Measurements from ENCODE around the gene RASSF5.

RASSF5 gene

GRCh38 chr1:206469933-206470691 is 37.2 kb upstream of the RASSF5 start, which contains the start of gene IKBKE:
IKBKE (plus strand) TSS chr1:206470476; CDS start chr1:206473228, 2,752 bp downstream.
- H3K4me3 Mint-ChIP-seq, result peak within 1 kb of the TSS; percentile 88 to 96
- H3K36me3 Mint-ChIP-seq, result peaks cover 23 to 33% of the 10 kb centered on the region in 2 donors
- peak; percentile 52 for DNase-seq
- H3K4me1 Mint-ChIP-seq, result peaks cover 65 to 88% of the 10 kb centered on the region in 2 donors
- no peaks in the 10 kb centered on the region for H3K27me3 Mint-ChIP-seq
- ATAC-seq (replicated peaks), result peak; percentile 69 to 70
- peak within 1 kb of the TSS; percentile 97 for H3K27ac Mint-ChIP-seq
- no peaks in the 10 kb centered on the region for H3K9me3 Mint-ChIP-seq

- Mint-ChIP-seq H3K27me3 (no peaks in the 10 kb centered on the region), H3K4me1 (peaks cover 69 to 86% of the 10 kb centered on the region in 2 donors), H3K4me3 (peak overlapping the region; percentile 88 to 96), H3K36me3 (peaks cover 30 to 40% of the 10 kb centered on the region in 2 donors), H3K27ac (peak overlapping the region; percentile 97), H3K9me3 (no peaks in the 10 kb centered on the region)
- peak; percentile 60 to 69 for ATAC-seq (replicated peaks)
- DNase-seq, result peak; percentile 53
These were observed 36.5 kb upstream of the RASSF5 start for GRCh38 chr1:206470692-206471414.

- Mint-ChIP-seq H3K36me3 (peaks cover 35 to 42% of the 10 kb centered on the region in 2 donors), H3K27ac (peak overlapping the region; percentile 97), H3K4me1 (peaks cover 67 to 80% of the 10 kb centered on the region in 2 donors), H3K27me3 (no peaks in the 10 kb centered on the region), H3K4me3 (peak overlapping the region; percentile 88 to 96), H3K9me3 (no peaks in the 10 kb centered on the region)
- peak; percentile 52 for DNase-seq
- ATAC-seq (replicated peaks), result peak; percentile 54 to 58
These were observed 35.9 kb upstream of the RASSF5 start for GRCh38 chr1:206471415-206471801.

GRCh38 chr1:206472024-206472423 is 35.3 kb upstream of the RASSF5 start:
- ATAC-seq (replicated peaks) (no peak), DNase-seq (no peak)
- Mint-ChIP-seq H3K27me3 (no peaks in the 10 kb centered on the region), H3K9me3 (no peaks in the 10 kb centered on the region), H3K4me3 (peak overlapping the region; percentile 88 to 96), H3K36me3 (peaks cover 40 to 48% of the 10 kb centered on the region in 2 donors), H3K27ac (peak overlapping the region; percentile 97), H3K4me1 (peaks cover 61 to 74% of the 10 kb centered on the region in 2 donors)

- Mint-ChIP-seq H3K4me3 (peak overlapping the region; percentile 57 to 88), H3K27me3 (no peaks in the 10 kb centered on the region), H3K27ac (peak overlapping the region; percentile 38), H3K36me3 (peaks cover 44 to 52% of the 10 kb centered on the region in 2 donors), H3K9me3 (no peaks in the 10 kb centered on the region), H3K4me1 (peaks cover 58 to 70% of the 10 kb centered on the region in 2 donors)
- ATAC-seq (replicated peaks) (no peak), DNase-seq (no peak)
These were observed 34.9 kb upstream of the RASSF5 start for GRCh38 chr1:206472454-206472853.

- Mint-ChIP-seq H3K36me3 (peaks cover 45 to 53% of the 10 kb centered on the region in 2 donors), H3K27ac (peak overlapping the region; percentile 38)
- DNase-seq, result no peak
These were observed 34.4 kb upstream of the RASSF5 start for GRCh38 chr1:206472886-206473285.

GRCh38 chr1:206476058-206476457 is 31.3 kb upstream of the RASSF5 start:
- no peak for ATAC-seq (replicated peaks)
- peaks cover 43 to 58% of the 10 kb centered on the region in 2 donors for H3K4me1 Mint-ChIP-seq
- peak overlapping the region; percentile 3 for H3K27ac Mint-ChIP-seq
- H3K27me3 Mint-ChIP-seq, result no peaks in the 10 kb centered on the region
- peaks cover 67 to 78% of the 10 kb centered on the region in 2 donors for H3K36me3 Mint-ChIP-seq
- H3K9me3 Mint-ChIP-seq, result no peaks in the 10 kb centered on the region
- H3K4me3 Mint-ChIP-seq, result no peak overlapping the region
- no peak for DNase-seq

More at GRCh38 chr1:206472886-206473285, 34.4 kb upstream of the RASSF5 start:
- no peaks in the 10 kb centered on the region for H3K9me3 Mint-ChIP-seq
- H3K4me1 Mint-ChIP-seq, result peaks cover 54 to 66% of the 10 kb centered on the region in 2 donors
- H3K27me3 Mint-ChIP-seq, result no peaks in the 10 kb centered on the region
- ATAC-seq (replicated peaks), result no peak
- peak overlapping the region; percentile 57 to 88 for H3K4me3 Mint-ChIP-seq

GRCh38 chr1:206476591-206476990 is 30.7 kb upstream of the RASSF5 start:
- H3K9me3 Mint-ChIP-seq, result no peaks in the 10 kb centered on the region
- H3K4me1 Mint-ChIP-seq, result peaks cover 43 to 58% of the 10 kb centered on the region in 2 donors
- no peaks in the 10 kb centered on the region for H3K27me3 Mint-ChIP-seq
- ATAC-seq (replicated peaks) (no peak), DNase-seq (no peak)
- no peak overlapping the region for H3K27ac Mint-ChIP-seq
- no peak overlapping the region for H3K4me3 Mint-ChIP-seq
- peaks cover 71 to 79% of the 10 kb centered on the region in 2 donors for H3K36me3 Mint-ChIP-seq

- H3K36me3 Mint-ChIP-seq, result peaks cover 72 to 79% of the 10 kb centered on the region in 2 donors
- H3K4me3 Mint-ChIP-seq, result no peak overlapping the region
- peaks cover 38 to 54% of the 10 kb centered on the region in 2 donors for H3K4me1 Mint-ChIP-seq
- H3K9me3 Mint-ChIP-seq, result no peaks in the 10 kb centered on the region
- no peaks in the 10 kb centered on the region for H3K27me3 Mint-ChIP-seq
- no peak overlapping the region for H3K27ac Mint-ChIP-seq
- DNase-seq (no peak), ATAC-seq (replicated peaks) (no peak)
These were observed 30.2 kb upstream of the RASSF5 start for GRCh38 chr1:206477110-206477509.

GRCh38 chr1:206477581-206478380 is 29.6 kb upstream of the RASSF5 start:
- peaks cover 75 to 80% of the 10 kb centered on the region in 2 donors for H3K36me3 Mint-ChIP-seq
- DNase-seq (no peak), ATAC-seq (replicated peaks) (no peak)
- no peak overlapping the region for H3K4me3 Mint-ChIP-seq
- H3K4me1 Mint-ChIP-seq, result peaks cover 34 to 47% of the 10 kb centered on the region in 2 donors
- H3K27me3 Mint-ChIP-seq, result no peaks in the 10 kb centered on the region
- no peak overlapping the region for H3K27ac Mint-ChIP-seq
- no peaks in the 10 kb centered on the region for H3K9me3 Mint-ChIP-seq

- ATAC-seq (replicated peaks) (no peak), DNase-seq (no peak)
- Mint-ChIP-seq H3K27ac (no peak overlapping the region), H3K9me3 (no peaks in the 10 kb centered on the region), H3K36me3 (peaks cover 75 to 81% of the 10 kb centered on the region in 2 donors), H3K27me3 (no peaks in the 10 kb centered on the region), H3K4me3 (no peak overlapping the region), H3K4me1 (peaks cover 28 to 39% of the 10 kb centered on the region in 2 donors)
These were observed 28.6 kb upstream of the RASSF5 start for GRCh38 chr1:206478746-206479145.

GRCh38 chr1:206479183-206480125 is 27.9 kb upstream of the RASSF5 start:
- ATAC-seq (replicated peaks), result peak; percentile 71 to 78

GRCh38 chr1:206480211-206480610 is 27.1 kb upstream of the RASSF5 start:
- Mint-ChIP-seq H3K4me1 (peaks cover 21 to 30% of the 10 kb centered on the region in 2 donors), H3K27ac (no peak overlapping the region), H3K27me3 (no peaks in the 10 kb centered on the region), H3K4me3 (no peak overlapping the region), H3K9me3 (no peaks in the 10 kb centered on the region), H3K36me3 (peaks cover 72 to 81% of the 10 kb centered on the region in 2 donors)
- DNase-seq (no peak), ATAC-seq (replicated peaks) (no peak)

More at GRCh38 chr1:206479183-206480125, 27.9 kb upstream of the RASSF5 start:
- Mint-ChIP-seq H3K9me3 (no peaks in the 10 kb centered on the region), H3K36me3 (peaks cover 69 to 77% of the 10 kb centered on the region in 2 donors), H3K4me1 (peaks cover 23 to 34% of the 10 kb centered on the region in 2 donors), H3K4me3 (no peak overlapping the region), H3K27ac (peak overlapping the region; percentile 42), H3K27me3 (no peaks in the 10 kb centered on the region)
- no peak for DNase-seq

Measured in stimulated activated naive B cell treated with anti-CD40 and anti-IgM and Interleukin-4, amounts not matched to agents 10 μg/mL and 1 μg/mL and 100 μg/mL, for 72 hours (primary cell).